Islet of Langerhans (tissue), 1 donor: ENCODE measurements around the gene TROAP.
"Not testable (repeated sequence)": the region's sequence is repeated elsewhere in the genome, so short reads cannot be mapped to it uniquely, and the experiment has no call there.

Source experiments
- FAIRE-seq: peaks from one replicate; lab custom pipeline; 2011; peaks lifted over from hg19 to GRCh38; lab: Jason Lieb, UNC

The TROAP gene

GRCh38 chr12:49295082-49295936, 27.7 kb upstream of the TROAP start, which contains the start of gene PRPH:
PRPH (plus strand) TSS chr12:49295147; CDS start chr12:49295201, 54 bp downstream.
- FAIRE-seq: no peak

DNA sequence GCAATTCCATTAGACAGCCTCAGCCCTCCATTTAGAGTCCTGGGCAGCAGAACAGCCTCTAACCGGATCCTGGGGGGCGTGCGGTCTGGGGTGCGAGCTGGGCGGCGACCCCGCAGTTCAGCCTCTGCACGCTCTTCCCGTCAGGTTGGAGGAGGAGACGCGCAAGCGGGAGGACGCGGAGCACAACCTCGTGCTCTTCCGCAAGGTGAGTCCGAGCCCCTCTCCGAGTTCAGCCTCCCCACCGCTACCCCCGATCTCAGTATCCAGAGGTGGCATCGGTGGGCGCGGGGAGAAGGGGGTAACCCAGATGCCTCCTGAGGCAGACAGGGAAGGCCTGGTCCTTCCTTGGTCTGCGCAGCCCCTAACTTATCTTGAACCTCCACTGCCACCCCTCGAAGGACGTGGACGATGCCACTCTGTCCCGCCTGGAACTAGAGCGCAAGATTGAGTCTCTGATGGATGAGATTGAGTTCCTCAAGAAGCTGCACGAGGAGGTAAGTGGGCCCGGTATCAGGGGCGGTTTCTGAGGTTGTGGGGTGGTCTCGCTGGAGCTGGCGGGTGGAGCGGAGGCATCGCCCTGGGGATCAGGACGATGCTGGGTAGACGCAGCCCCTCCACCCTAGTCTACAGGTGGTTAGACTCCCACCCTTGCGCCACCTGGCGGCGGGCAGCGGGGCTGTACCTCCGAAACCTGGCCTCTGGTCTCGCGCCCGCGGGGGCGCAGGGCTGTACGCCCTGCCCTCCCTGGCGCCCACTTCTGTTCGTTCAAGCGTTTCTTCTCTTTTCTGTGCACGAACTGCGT, 26.8 kb upstream of the TROAP start:
- no peak for FAIRE-seq

GRCh38 chr12:49296836-49297694, 26.0 kb upstream of the TROAP start:
- no peak for FAIRE-seq

- FAIRE-seq: no peak
Observed at GRCh38 chr12:49297695-49298060, 25.4 kb upstream of the TROAP start.

DNA sequence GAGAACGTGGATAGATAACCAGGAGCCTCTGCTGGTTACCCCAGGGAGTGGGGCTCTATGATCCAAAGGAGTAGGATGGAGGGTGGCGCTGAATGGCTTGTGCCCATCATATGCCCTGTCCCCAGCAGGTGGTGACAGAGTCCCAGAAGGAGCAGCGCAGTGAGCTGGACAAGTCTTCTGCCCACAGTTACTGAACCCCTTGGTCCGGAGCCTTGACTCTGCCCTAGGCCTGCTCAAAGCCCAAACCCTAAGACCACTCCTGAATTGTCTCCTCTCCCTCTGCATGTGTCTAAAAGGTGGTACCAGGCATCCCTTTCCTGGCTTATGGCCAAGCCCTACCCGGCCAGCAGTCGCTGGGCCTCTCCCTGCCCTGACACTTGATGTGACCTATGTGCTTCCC, 24.9 kb upstream of the TROAP start:
- FAIRE-seq: no peak

- FAIRE-seq: no peak
Observed at GRCh38 chr12:49301760-49302159, 21.3 kb upstream of the TROAP start.

DNA sequence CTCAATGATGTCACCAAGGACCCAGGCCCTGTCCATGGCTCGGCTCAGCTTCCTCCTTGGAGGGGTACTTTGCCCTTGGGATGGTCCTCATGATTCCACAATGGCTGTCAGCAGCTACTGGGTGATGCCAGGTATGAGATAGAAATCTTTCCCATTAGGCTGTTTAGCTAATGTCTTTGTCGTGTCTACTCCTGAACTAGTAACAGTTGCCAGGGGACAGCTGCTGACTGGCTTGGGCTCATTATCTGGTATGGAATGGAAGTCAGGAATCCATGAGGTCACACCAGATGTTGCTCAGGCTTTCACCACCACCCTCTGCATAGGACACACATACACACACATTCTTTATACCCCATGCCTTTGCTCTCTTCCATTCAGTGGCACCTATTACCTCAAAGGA, 18.9 kb upstream of the TROAP start:
- no peak for FAIRE-seq

- FAIRE-seq: no peak
Observed at GRCh38 chr12:49305762-49306510, 17.1 kb upstream of the TROAP start.

- FAIRE-seq: no peak
Observed at GRCh38 chr12:49309386-49309785, 13.7 kb upstream of the TROAP start.

- FAIRE-seq: not testable (repeated sequence)
Observed at GRCh38 chr12:49310451-49311000, 12.5 kb upstream of the TROAP start.

DNA sequence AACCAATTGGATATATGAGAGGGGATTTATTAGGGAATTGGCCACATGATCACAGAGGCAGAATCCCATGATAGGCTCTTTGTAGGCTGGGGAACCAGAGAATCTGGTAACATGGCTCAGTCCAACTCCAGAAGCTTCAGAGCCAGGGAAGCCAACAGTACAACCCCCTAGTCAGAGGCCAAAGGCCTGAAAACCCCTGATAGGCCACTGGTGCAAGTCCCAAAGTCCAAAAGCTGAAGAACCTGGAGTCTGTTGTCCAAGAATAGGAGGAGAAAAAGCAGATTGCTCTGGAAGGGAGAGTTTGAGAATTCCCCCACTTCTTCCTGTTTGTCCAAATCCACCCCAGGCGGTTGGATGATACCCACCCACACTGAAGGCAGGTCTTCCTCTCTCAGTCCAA, 8.2 kb upstream of the TROAP start:
- FAIRE-seq: no peak

GRCh38 chr12:49317118-49317517, 5.9 kb upstream of the TROAP start:
- not testable (repeated sequence) for FAIRE-seq

DNA sequence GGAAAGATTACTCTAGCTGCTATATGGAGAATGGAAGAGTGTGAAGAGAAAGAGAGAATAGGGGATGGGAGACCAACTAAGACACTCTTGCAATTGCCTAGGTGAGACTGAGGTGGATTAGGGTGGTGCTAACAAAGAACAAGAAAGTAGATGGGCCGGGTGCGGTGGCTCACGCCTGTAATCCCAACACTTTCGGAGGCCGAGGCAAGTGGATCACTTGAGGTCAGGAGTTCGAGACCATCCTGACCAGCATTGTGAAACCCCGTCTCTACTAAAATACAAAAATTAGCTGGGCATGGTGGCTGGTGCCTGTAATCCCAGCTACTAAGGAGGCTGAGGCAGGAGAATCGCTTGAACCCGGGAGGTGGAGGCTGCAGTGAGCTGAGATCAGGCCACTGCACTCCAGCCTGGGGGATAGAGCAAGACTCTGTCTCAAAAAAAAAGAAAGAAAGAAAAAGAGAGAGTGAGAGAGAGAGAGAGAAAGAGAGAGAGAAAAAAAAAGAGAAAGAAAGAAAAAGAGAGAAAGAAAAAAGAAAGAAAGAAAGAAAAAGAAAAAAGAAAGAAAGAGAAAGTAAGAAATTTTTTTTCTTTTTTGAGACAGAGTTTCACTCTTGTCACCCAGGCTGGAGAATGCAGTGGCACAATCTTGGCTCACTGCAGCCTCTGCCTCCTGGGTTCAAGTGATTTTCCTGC, 2.5 kb upstream of the TROAP start:
- not testable (repeated sequence) for FAIRE-seq

- no peak for FAIRE-seq
Observed at GRCh38 chr12:49322367-49322707, 718 bp upstream of the TROAP start.

DNA sequence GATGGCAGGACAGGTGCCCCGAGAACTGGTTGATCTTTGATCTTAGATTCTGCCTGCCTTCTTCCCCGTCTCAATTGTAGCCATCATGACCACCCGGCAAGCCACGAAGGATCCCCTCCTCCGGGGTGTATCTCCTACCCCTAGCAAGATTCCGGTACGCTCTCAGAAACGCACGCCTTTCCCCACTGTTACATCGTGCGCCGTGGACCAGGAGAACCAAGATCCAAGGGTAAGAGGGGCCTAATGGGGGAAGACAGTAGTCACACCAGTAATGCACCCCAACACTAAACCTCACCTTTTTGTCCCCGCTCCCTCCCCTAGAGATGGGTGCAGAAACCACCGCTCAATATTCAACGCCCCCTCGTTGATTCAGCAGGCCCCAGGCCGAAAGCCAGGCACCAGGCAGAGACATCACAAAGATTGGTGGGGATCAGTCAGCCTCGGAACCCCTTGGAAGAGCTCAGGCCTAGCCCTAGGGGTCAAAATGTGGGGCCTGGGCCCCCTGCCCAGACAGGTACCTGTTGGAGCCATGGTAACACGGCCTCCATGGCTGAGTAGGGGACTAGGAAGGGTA, 556 bp downstream of the TROAP start:
- no peak for FAIRE-seq

- FAIRE-seq: no peak
Observed at GRCh38 chr12:49325606-49326005, 2.6 kb downstream of the TROAP start.

DNA sequence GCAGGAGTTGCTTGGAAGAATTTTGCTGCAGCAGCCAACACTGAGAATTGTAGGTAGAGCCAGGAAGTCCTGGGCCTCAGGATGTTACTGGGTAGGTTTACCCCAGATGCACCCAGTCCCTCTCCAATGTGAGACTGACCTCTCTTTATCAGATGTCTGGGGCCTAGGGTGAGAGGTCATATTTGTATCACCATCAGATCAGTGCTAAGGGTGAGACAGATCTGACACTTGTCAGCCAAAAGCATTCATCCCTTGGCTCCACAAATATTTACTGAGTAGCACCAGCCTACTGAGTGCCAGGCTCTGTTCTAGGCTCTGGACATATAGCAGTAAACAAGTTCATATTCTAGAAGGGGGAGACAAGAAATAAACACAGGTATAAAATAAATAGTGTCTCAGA, 4.3 kb downstream of the TROAP start:
- no peak for FAIRE-seq

DNA sequence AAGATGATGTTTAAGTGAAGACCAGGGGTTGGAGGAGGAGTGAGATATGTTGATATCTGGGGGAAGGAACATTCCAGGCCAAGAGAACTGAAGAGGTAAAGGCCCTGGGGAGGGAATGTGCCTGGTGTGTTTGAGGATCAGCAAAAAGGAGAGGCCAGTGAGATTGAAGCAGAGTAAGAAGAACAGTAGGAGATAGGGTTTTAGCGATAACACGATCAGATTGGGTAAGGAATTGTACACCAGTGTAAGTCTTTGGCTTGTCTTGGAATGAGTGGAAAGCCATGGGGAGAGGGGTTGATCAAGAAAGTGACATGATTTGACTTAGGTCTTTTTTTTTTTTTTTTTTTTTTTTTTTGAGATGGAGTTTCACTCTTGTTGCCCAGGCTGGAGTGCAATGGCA, 4.8 kb downstream of the TROAP start:
- FAIRE-seq: no peak

DNA sequence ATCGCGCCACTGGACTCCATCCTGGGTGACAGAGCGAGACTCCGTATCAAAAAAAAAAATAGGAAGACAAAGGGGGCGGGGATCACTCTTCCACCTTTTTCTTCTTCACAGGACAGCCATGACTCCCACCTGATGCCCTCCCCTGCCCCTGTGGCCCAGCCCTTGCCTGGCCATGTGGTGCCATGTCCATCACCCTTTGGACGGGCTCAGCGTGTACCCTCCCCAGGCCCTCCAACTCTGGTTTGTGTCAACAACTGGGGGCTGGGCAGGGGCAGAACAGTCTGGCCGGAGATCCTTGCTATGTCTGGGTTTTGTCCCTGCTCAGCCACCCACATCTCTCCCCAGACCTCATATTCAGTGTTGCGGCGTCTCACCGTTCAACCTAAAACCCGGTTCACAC, 5.8 kb downstream of the TROAP start:
- FAIRE-seq: no peak

DNA sequence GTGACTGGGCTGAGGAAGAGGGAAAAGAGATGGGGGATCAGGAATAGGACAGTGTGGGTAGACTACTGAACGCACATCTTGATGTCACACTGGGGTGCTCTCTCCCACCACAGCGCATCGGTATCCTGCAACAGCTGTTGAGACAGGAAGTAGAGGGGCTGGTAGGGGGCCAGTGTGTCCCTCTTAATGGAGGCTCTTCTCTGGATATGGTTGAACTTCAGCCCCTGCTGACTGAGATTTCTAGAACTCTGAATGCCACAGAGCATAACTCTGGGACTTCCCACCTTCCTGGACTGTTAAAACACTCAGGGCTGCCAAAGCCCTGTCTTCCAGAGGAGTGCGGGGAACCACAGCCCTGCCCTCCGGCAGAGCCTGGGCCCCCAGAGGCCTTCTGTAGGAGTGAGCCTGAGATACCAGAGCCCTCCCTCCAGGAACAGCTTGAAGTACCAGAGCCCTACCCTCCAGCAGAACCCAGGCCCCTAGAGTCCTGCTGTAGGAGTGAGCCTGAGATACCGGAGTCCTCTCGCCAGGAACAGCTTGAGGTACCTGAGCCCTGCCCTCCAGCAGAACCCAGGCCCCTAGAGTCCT, 7.1 kb downstream of the TROAP start:
- FAIRE-seq: no peak
